Brain microvascular endothelial cell (primary cell): ENCODE data around the gene NR0B2.

Experiments used
- DNase-seq: peaks from one replicate; pipeline ENCODE4 v3.0.0-alpha.2; 2020
- H3K27ac ChIP-seq: fragments of 250-450 bp; sonication (Bioruptor Pico); 2 replicates; pipeline ENCODE4 v1.5.1; 2020; ENCODE audit warnings: mild to moderate bottlenecking, moderate library complexity
- H3K27me3 ChIP-seq: fragments of 250-450 bp; sonication (Bioruptor Pico); replicated peaks from 2 replicates; pipeline ENCODE4 v1.5.1; 2020; ENCODE audit warnings: mild to moderate bottlenecking
- H3K36me3 ChIP-seq: fragments of 250-450 bp; sonication (Bioruptor Pico); replicated peaks from 2 replicates; pipeline ENCODE4 v1.5.1; 2020; ENCODE audit warnings: mild to moderate bottlenecking
- H3K4me3 ChIP-seq: 2 replicates; pipeline ENCODE4 v1.5.1; 2011; ENCODE audit warnings: low read depth, mild to moderate bottlenecking, control low read depth, low read length, moderate library complexity
- in situ Hi-C: cut with HindIII; loops from 2 replicates; pipeline ENCODE4 v1.10.0; 2017; ENCODE audit warnings: low sequenced_read_pairs, low pct_ligation_motif_present
- TF ChIP-seq, protein P1 (sequence below): IDR thresholded peaks from 2 replicates; pipeline ENCODE4 v1.5.1; 2011; ENCODE audit warnings: low read depth, mild to moderate bottlenecking, moderate library complexity, low read length, control low read depth, inconsistent platforms; ENCODE audit errors: missing control alignments

The NR0B2 gene

DNA sequence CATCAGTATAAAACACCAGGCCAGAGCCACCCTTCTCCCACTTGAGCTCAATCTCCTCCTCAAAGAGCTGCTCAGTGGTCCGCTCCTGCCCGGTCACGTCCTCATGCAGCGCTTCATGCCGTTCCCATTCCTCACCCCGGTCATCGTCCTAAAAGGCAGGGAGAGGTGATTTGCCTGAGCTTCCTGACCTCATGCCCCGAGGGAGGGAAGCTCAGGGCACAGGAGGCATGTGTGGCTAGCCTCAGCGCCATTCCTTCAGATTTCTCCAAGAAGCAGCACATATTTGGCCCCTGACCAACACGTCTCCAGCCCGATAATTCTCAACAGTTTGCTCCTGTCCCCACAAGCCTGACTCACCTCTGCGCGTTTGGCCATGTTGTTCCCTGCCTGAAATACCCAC, 19.5 kb downstream of the NR0B2 start:
- peaks cover 35% of the 10 kb centered on the region for H3K36me3 ChIP-seq
- in situ Hi-C loops = no loop called here
- H3K4me3 ChIP-seq = no peak overlapping the region
- no peak for DNase-seq
- no peaks in the 10 kb centered on the region for H3K27me3 ChIP-seq
- H3K27ac ChIP-seq = no peak overlapping the region
- TF ChIP-seq, protein P1, sequence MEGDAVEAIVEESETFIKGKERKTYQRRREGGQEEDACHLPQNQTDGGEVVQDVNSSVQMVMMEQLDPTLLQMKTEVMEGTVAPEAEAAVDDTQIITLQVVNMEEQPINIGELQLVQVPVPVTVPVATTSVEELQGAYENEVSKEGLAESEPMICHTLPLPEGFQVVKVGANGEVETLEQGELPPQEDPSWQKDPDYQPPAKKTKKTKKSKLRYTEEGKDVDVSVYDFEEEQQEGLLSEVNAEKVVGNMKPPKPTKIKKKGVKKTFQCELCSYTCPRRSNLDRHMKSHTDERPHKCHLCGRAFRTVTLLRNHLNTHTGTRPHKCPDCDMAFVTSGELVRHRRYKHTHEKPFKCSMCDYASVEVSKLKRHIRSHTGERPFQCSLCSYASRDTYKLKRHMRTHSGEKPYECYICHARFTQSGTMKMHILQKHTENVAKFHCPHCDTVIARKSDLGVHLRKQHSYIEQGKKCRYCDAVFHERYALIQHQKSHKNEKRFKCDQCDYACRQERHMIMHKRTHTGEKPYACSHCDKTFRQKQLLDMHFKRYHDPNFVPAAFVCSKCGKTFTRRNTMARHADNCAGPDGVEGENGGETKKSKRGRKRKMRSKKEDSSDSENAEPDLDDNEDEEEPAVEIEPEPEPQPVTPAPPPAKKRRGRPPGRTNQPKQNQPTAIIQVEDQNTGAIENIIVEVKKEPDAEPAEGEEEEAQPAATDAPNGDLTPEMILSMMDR = no peak

DNA sequence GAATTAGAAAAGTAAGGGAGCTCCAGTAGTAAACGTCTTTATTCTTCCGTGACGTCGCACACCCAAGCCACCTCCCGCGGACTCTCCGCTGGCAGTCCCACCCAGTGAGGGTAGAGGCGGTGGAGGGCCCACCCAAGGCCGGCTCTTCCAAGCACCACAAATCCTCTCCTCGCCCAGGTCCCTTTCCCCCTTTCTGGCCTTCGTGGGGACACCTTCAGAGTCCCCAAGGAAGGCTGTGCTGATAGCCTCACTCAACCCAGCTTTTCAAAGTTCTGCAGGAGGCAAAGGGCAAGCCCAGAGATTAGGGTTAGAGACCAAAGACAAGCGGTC, 23.3 kb downstream of the NR0B2 start:
- DNase-seq = no peak
- Histone ChIP-seq H3K27ac (peak overlapping the region; percentile 80), H3K27me3 (no peaks in the 10 kb centered on the region), H3K4me3 (peak overlapping the region; percentile 76), H3K36me3 (peaks cover 42% of the 10 kb centered on the region)
- in situ Hi-C loops = no loop called here
- TF ChIP-seq, protein P1 = no peak

- Histone ChIP-seq H3K4me3 (peak within 1 kb of the TSS; percentile 76), H3K27me3 (no peaks in the 10 kb centered on the region), H3K36me3 (peaks cover 47% of the 10 kb centered on the region), H3K27ac (peak within 1 kb of the TSS; percentile 80)
- in situ Hi-C loops = no loop called here
- TF ChIP-seq, protein P1 = no peak
- DNase-seq = peak; percentile 56
These were observed 24.0 kb downstream of the NR0B2 start, which contains the start of gene GPN2 for GRCh38 chr1:26889551-26890466. Gene GPN2, minus strand, starts transcription at chr1:26890283. Its CDS starts 187 bp downstream, at chr1:26890096.

DNA sequence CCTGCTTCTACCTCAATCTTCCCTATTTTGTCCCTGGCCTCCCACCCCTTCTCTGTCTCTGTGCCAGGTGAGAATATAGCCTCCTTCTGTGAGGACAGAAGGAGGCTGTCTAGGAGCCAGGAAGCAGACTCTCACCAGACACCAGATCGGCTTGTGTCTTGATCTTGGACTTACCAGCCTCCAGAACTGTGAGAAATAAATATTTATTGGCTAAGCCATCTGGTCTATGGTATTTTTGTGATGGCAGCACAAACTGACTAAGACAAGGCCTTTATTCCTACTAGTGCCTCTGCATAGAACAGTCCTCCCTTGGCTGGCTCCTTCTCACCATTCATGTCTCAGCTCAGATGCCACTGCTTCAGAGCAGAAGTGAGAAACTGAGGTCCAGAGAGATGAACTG, 25.5 kb downstream of the NR0B2 start:
- Histone ChIP-seq H3K36me3 (peaks cover 53% of the 10 kb centered on the region), H3K4me3 (no peak overlapping the region), H3K27ac (no peak overlapping the region), H3K27me3 (no peaks in the 10 kb centered on the region)
- TF ChIP-seq, protein P1 = no peak
- in situ Hi-C loops = no loop called here
- no peak for DNase-seq

DNA sequence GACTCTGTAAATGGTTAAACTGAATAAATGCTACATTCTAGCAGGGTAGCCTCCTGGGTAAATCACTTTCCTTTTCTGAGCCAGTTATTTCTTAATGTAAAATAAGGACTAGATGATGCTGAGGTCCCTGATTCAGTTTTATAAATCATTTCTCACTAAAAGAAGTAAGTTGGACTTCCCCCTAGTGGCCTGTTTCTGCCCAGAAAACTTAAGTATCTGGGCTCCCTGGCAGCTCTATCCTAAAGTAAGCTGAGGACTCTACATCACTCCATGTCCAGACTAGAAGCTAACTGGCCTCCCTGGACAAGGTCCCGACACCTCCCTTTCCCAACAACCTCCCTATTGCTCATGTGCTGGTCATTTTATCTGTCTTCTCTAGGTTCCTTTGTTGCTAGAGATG, 26.6 kb downstream of the NR0B2 start:
- DNase-seq = peak; percentile 20
- in situ Hi-C loops = no loop called here
- TF ChIP-seq, protein P1 = peak; percentile 67
- Histone ChIP-seq H3K36me3 (peaks cover 54% of the 10 kb centered on the region), H3K27me3 (no peaks in the 10 kb centered on the region), H3K27ac (no peak overlapping the region), H3K4me3 (no peak overlapping the region)
